GM19372 (cell line): ENCODE measurements around the gene MPPED2.

Experiments used
- ATAC-seq: cut with Tn5 transposase; IDR thresholded peaks from one replicate; pipeline ENCODE4 v1.9.1; 2021; ENCODE audit warnings: mild to moderate bottlenecking, low read depth, moderate library complexity; ENCODE audit not compliant: unreplicated experiment

Gene MPPED2

DNA sequence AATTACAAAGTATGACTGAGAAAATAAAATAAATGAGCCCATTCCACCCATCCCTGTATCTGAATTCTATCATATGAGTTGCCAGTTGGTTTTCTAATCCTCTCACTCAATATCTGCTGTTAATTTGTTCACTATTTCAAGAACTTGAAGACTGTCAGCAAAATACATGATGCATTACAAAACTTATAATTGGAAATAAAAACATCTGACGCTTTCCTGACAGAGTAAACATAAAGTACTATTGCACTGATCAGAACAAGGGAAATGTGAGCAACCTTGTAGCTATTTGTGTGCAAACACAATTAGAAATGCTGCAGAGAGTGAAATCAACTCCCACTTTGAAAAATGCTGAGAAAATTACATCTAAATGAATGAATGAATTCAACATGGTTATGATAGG, 97.1 kb downstream of the MPPED2 start:
- ATAC-seq, result no peak

DNA sequence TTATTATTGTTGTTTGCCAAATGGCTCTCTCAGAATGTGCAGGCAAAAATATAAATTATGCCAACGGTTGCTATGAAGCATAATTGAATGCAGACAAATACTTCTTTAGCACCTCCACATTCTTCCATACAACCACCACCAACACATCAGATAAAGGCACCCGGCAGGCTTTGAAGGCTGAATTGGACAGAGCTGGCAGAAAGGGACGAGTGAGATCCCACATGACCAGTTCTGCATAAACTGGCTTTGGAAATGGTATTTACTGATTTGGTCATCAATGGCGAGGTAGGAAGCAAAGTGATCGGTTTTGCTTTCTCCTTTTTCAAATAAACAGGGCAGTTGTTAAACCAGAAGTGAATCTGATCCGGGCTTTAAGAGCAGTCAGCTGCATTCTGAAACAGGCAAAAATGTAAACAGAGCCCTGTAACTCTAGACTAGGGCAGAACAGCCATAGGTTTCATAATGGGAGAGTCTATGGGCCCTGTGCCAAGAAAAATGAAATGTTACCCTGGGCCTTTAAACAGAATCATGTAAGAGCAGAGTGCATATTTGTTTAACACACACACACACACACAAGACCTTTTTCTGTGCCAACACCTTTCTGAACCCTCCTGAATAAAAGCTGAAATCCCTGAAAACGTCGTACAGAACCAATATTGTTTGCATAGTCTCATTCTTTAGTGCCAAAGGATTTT, 97.7 kb downstream of the MPPED2 start:
- no peak for ATAC-seq

- no peak for ATAC-seq
Measured at GRCh38 chr11:30487200-30487898, 98.8 kb downstream of the MPPED2 start.

DNA sequence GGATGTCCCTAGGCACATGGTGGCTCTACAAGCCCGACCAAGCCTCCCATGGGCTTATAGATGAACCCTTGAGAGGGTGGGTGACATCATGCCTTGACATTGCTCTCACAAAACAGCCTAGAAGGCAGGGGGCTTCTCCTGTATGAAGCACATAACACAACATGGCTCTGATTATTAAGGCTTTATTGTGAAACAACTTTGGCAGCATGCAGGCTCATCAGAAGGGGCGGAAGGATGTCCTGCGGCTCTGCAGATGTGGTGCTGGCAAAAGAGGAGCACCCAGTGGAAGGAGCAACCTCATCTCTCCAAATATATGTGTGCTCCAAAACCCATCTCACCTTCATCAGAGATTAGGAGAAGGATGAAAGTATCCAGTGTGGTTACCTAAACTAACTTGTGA, 100.4 kb downstream of the MPPED2 start:
- no peak for ATAC-seq

- no peak for ATAC-seq
Measured at GRCh38 chr11:30485222-30485621, 100.9 kb downstream of the MPPED2 start.

DNA sequence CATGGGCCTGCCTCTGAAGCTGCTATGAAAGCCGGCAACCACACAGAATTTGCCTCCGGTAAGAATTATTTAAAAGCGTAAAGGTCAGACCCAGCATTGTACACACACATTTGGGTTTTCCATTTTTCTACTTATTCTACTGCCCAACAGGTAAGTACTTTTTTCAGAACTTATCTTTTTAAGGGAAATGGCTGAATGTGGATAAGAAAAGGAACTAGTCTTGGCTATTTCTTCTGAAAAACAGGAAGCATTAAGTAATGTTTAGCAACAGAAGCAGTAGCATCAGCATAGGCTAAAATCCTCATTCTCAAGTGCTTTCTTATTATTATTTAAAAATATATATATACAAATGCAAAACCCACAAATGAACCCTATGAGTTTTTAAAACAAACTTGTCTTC, 103.1 kb downstream of the MPPED2 start:
- ATAC-seq, result no peak

- no peak for ATAC-seq
Measured at GRCh38 chr11:30481796-30482195, 104.4 kb downstream of the MPPED2 start.

DNA sequence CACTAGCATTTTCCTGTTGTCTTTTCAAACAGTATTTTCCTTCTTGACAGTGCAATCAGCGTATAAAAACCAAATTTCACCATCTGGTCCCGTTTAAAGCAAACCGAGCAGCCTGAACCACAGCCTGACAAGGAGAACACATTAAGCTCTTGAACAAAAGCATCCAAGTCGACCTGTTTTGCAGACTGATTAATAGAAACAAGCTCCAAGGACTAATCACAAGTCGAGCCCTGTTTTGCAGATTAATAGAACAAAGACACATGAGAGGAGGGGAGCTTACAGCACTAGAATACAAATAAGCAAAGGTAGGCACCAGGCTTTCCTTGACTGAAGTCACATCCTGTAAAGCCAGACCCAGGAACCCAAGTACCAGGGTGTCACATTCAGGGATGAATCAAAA, 104.8 kb downstream of the MPPED2 start:
- ATAC-seq, result no peak

DNA sequence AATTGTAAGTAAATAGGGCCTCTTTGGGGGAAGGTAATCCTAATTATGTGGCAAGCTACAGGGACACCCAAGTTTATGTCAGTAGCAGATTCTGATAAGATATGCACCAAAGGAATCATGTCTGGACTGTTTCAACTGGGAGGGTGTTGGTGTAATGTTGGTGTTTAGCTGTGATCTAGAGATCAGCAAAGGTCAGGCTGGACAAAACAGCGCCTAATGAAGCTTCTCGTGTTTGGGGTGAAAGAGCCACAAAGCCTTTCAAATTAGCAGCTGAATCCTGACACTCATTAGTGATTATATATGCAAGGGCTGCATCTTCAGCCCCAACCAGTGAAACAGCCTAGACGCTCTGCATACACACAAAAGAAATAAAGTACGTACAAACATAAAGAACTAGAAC, 106.3 kb downstream of the MPPED2 start:
- no peak for ATAC-seq

DNA sequence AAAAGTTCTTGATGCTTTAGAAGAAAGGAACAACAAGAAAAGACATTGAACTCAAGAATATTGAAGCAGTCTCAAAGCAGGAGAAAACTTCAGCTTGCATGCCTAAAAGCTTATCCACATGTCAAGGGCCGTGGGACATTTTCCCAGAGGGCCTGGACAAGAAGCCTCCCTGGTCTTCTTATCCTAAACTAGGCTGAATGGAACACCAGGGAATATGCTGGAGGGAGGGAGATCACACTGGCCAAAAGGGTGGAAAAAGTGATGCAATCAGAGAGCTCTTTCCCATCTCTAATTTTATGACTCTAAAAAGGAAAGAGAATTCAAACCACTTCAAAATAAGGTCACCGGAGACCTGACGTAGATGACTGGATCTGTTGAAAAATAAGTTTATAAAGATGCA, 107.2 kb downstream of the MPPED2 start:
- no peak for ATAC-seq

GRCh38 chr11:30477061-30477460, 109.1 kb downstream of the MPPED2 start:
- ATAC-seq, result no peak

GRCh38 chr11:30474151-30474954, 111.8 kb downstream of the MPPED2 start:
- ATAC-seq, result no peak

DNA sequence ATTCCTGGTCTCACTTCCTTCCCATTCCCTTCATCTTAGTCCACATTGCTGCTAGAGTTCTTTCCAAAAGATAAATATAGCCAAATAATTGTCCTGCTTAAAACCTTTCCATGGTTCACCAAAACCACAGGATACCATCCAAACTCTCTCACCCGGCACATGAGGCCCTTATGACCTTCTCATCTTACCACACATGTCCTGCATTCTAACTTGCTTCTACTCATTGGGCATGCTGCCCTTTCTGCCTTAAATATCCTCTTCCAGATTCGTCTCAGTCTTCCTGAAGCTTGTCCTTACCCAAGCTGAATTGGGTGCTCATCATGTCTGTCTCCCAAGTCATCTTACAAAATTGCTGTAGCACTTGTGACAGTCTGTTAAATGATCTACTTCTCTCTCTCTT, 114.9 kb downstream of the MPPED2 start:
- no peak for ATAC-seq

DNA sequence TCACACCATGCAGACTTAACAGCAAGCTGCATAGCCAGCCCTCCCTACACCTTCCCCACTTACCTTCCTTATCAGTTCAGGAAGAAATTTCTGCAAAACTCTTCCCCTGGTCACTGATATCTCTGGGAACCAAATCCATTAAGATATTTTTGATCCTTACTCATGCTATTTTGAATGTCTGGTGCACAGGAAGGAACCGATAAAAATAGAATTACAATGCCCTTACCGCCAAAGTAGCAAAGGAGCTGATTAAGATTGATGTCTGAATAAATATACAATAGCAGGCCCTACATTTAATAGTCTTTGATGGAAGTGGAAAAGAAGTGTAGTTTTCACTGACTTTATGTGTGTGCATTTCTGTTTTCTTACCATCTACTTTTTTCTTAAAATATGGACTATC, 117.3 kb downstream of the MPPED2 start:
- ATAC-seq, result no peak

DNA sequence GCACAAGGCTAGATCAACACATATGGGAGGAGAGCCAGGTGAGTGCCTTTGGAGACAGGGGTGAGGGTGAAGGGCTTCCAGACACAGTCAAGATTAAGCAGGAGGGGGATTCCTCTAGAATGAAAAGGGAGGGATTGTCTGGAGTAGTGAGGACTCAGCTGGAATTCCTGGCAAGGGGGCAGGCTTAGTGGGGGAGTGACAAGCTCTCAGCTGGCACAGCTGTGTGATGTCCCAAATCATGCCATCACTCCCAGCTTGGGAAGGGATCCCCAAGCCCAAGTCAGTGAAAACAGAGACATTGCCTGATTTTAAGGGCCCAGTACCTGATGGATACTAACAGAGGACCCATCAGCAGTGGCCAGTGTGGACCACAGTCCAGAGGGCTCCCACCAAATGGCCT, 119.0 kb downstream of the MPPED2 start:
- ATAC-seq, result no peak

DNA sequence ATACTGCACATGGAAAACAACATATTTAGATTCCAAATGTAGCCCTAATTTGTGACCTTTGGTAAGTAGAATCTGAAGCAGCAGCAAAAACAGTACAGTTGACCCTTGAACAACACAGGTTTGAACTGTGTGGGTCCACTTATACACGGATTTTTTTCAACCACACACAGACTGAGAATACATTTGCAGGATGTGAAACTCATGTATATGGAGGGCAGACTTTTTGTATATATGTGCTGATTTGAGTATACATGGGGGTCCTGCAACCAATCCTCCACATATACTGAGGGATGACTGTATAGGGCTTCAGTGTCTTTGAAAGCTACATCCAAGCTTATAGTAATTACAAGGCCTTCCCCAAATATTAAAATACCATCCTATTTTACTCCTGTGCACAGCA, 120.5 kb downstream of the MPPED2 start:
- no peak for ATAC-seq

- no peak for ATAC-seq
Measured at GRCh38 chr11:30465192-30465591, 121.0 kb downstream of the MPPED2 start.

DNA sequence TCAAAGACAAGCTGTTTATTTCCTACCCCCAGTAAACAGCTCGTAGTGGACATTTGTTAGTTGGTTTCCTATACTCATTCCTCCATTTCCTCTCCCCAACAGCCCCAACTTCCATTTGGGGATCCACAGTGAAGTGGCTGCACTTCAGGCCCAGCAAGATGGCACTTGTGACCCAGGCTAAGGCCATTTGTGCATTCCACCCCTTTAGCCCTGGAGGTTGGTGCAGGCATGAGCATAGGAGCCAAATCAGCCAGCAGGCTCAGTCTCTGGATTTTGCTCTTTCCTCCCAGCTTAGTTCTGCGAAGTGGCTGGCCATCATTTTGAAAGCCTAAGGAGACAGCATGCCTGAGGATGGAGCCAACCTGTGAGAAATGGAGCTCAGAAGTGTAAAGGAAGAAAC, 122.9 kb downstream of the MPPED2 start:
- no peak for ATAC-seq

DNA sequence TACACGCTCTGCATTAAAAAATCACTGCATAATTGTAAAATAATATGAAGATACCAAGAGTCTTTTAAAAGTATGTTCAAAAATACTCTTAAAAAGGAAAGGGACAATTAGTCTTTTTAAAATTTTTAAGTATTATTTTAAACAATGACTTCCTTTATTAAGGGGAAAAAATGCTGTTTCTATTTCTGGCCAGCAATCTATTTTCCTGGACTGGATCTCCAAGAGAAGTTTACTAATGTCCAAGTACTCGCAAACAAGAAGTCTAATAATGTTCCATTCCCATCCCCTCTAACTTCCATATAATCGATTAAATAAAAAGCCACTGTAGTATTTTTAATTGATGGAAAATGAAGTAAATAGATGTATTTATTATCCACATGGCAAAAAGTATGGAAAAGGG, 123.7 kb downstream of the MPPED2 start:
- ATAC-seq, result no peak

- ATAC-seq, result no peak
Measured at GRCh38 chr11:30459821-30460220, 126.3 kb downstream of the MPPED2 start.

- ATAC-seq, result no peak
Measured at GRCh38 chr11:30459306-30459705, 126.8 kb downstream of the MPPED2 start.

DNA sequence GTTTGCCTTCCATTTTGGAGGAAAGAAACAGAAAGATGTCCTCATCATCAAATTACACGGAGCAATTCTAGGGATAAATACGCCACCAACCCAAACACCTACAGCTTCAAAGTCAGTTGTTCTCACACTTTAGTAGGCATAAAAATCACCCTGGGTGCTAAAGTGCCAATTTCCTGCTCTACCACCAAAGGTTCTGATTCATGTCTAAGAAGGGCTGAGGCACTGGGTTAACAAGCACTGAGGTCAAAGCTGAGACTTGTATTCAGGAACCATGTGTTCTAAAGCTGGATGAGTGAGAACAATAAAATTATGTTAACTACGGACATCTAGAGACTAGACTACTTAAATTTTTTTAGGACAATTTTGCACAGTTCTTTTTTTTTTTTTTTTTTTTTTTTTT, 127.6 kb downstream of the MPPED2 start:
- ATAC-seq, result no peak
